Measurements from ENCODE around the gene WFS1. TPM values are rescaled to one million over a fixed set of nuclear protein-coding genes. Genes with fewer than 3 reads are reported as not detected.
A peak's percentile ranks its signal among the peaks of the same experiment; 100 is the strongest.

The WFS1 gene
- total RNA-seq, 1 donor from 2014 or later, result 70.5 TPM

- DNase-seq (no peak), ATAC-seq (no peak)
- intact Hi-C loops (cut with micrococcal nuclease), result no loop called here
Measured at GRCh38 chr4:6292376-6293096, 22.9 kb downstream of the WFS1 start.

GRCh38 chr4:6293097-6293445 is 23.4 kb downstream of the WFS1 start:
- no peak for DNase-seq
- intact Hi-C loops (cut with micrococcal nuclease), result no loop called here
- ATAC-seq, result no peak

- ATAC-seq, result no peak
- intact Hi-C loops (cut with micrococcal nuclease), result no loop called here
- DNase-seq, result no peak
Measured at GRCh38 chr4:6293661-6294060, 24.0 kb downstream of the WFS1 start.

- DNase-seq (no peak), ATAC-seq (no peak)
- intact Hi-C loops (cut with micrococcal nuclease), result no loop called here
Measured at GRCh38 chr4:6294705-6295421, 25.2 kb downstream of the WFS1 start.

GRCh38 chr4:6295495-6295894 is 25.8 kb downstream of the WFS1 start:
- intact Hi-C loops (cut with micrococcal nuclease), result no loop called here
- no peak for DNase-seq
- ATAC-seq, result no peak

- no peak for DNase-seq
- intact Hi-C loops (cut with micrococcal nuclease), result no loop called here
Measured at GRCh38 chr4:6296026-6296425, 26.4 kb downstream of the WFS1 start.

GRCh38 chr4:6297266-6297815 is 27.7 kb downstream of the WFS1 start:
- no peak for DNase-seq
- intact Hi-C loops (cut with micrococcal nuclease), result no loop called here
- no peak for ATAC-seq

More at GRCh38 chr4:6296026-6296425, 26.4 kb downstream of the WFS1 start:
- ATAC-seq, result no peak

GRCh38 chr4:6298035-6298434 is 28.4 kb downstream of the WFS1 start:
- DNase-seq, result no peak
- ATAC-seq, result no peak
- intact Hi-C loops (cut with micrococcal nuclease), result no loop called here

GRCh38 chr4:6298852-6299251 is 29.2 kb downstream of the WFS1 start:
- ATAC-seq (no peak), DNase-seq (no peak)
- intact Hi-C loops (cut with micrococcal nuclease), result no loop called here

- intact Hi-C loops (cut with micrococcal nuclease), result no loop called here
- ATAC-seq (no peak), DNase-seq (no peak)
Measured at GRCh38 chr4:6299875-6300274, 30.2 kb downstream of the WFS1 start.

- intact Hi-C loops (cut with micrococcal nuclease), result no loop called here
- ATAC-seq (no peak), DNase-seq (no peak)
Measured at GRCh38 chr4:6300359-6300758, 30.7 kb downstream of the WFS1 start.

- DNase-seq (no peak), ATAC-seq (no peak)
- intact Hi-C loops (cut with micrococcal nuclease), result no loop called here
Measured at GRCh38 chr4:6301051-6301731, 31.5 kb downstream of the WFS1 start.

- DNase-seq, result no peak
- ATAC-seq, result no peak
- intact Hi-C loops (cut with micrococcal nuclease), result no loop called here
Measured at GRCh38 chr4:6301732-6302442, 32.2 kb downstream of the WFS1 start.

GRCh38 chr4:6302869-6303268 is 33.2 kb downstream of the WFS1 start:
- DNase-seq (no peak), ATAC-seq (no peak)
- intact Hi-C loops (cut with micrococcal nuclease), result no loop called here

- no peak for DNase-seq
- no peak for ATAC-seq
- intact Hi-C loops (cut with micrococcal nuclease), result no loop called here
Measured at GRCh38 chr4:6303943-6304342, 34.3 kb downstream of the WFS1 start.

- DNase-seq (no peak), ATAC-seq (no peak)
- intact Hi-C loops (cut with micrococcal nuclease), result no loop called here
Measured at GRCh38 chr4:6306299-6306698, 36.6 kb downstream of the WFS1 start.

- intact Hi-C loops (cut with micrococcal nuclease), result no loop called here
- ATAC-seq (no peak), DNase-seq (no peak)
Measured at GRCh38 chr4:6307230-6307629, 37.6 kb downstream of the WFS1 start.

- no peak for DNase-seq
- no peak for ATAC-seq
- intact Hi-C loops (cut with micrococcal nuclease), result no loop called here
Measured at GRCh38 chr4:6307891-6308290, 38.2 kb downstream of the WFS1 start.

GRCh38 chr4:6308899-6309643 is 39.4 kb downstream of the WFS1 start:
- intact Hi-C loops (cut with micrococcal nuclease), result no loop called here
- DNase-seq, result peak; percentile 68
- peak; percentile 88 for ATAC-seq

All from left ventricle myocardium superior (tissue), 1 donor.